CD4-positive, alpha-beta T cell (primary cell): ENCODE measurements around the gene POLR2I. TPM values are rescaled to one million over a fixed set of nuclear protein-coding genes. Genes with fewer than 3 reads are reported as not detected.

ENCODE experiments used
- ATAC-seq: fragments of 200-7000 bp; cut with Tn5 transposase; one replicate; pipeline ENCODE4 v1.10.0; 2022; ENCODE audit warnings: mild to moderate bottlenecking; ENCODE audit not compliant: poor library complexity
- CTCF ChIA-PET: fragments of 350-600 bp; sonication (Branson Sonifier 250); formaldehyde crosslinking; loops from one replicate; lab custom pipeline; 2021; ENCODE audit warnings: antibody characterized with exemption, inconsistent platforms; lab: Charles Lee
- POLR2A ChIA-PET: fragments of 350-600 bp; sonication (Branson Sonifier 250); formaldehyde crosslinking; loops from one replicate; lab custom pipeline; 2021; ENCODE audit warnings: antibody characterized with exemption, inconsistent platforms; lab: Charles Lee
- DNase-seq, 14 experiments: peaks; one replicate each; pipeline ENCODE4 v3.0.0-alpha.2; 2013 to 2020; ENCODE audit warnings: mixed read lengths in 2 of 14
- H3K27ac ChIP-seq, 2 donors: one replicate each; pipeline versions ENCODE4 v1.5.1 to v1.7.0; 2013; ENCODE audit warnings: low read length in 2 of 2, low read depth in 1 of 2, mild to moderate bottlenecking in 1 of 2
- H3K27me3 ChIP-seq, 2 experiments: 1 replicate in 1 of 2; 2 replicates in 1 of 2; pipeline versions ENCODE4 v1.6.1 to v1.7.0; 2013; ENCODE audit warnings: low read length in 2 of 2, control low read depth in 1 of 2, mild to moderate bottlenecking in 1 of 2, moderate library complexity in 1 of 2; ENCODE audit not compliant: insufficient read depth in 2 of 2, control insufficient read depth in 1 of 2
- H3K36me3 ChIP-seq: one replicate; pipeline ENCODE4 v1.6.1; 2013; ENCODE audit warnings: low read length, control low read depth; ENCODE audit not compliant: insufficient read depth
- H3K4me1 ChIP-seq: one replicate; pipeline ENCODE4 v1.6.1; 2013; ENCODE audit warnings: low read length, control low read depth; ENCODE audit not compliant: insufficient read depth
- H3K4me3 ChIP-seq: one replicate; pipeline ENCODE4 v1.5.1; 2013; ENCODE audit warnings: mild to moderate bottlenecking, low read length, moderate library complexity
- H3K9me3 ChIP-seq, 2 experiments: 1 replicate in 1 of 2; 2 replicates in 1 of 2; pipeline versions ENCODE4 v1.6.1 to v1.7.0; 2013; ENCODE audit warnings: low read length in 2 of 2, mild to moderate bottlenecking in 2 of 2, control low read depth in 1 of 2, moderate library complexity in 1 of 2; ENCODE audit not compliant: control insufficient read depth in 1 of 2, insufficient read depth in 1 of 2
- H3K27ac Mint-ChIP-seq: one replicate; pipeline ENCODE4 v1.8.0; 2020; ENCODE audit warnings: mixed read lengths
- H3K27me3 Mint-ChIP-seq: one replicate; pipeline ENCODE4 v1.8.0; 2021; ENCODE audit warnings: mixed read lengths
- H3K36me3 Mint-ChIP-seq: one replicate; pipeline ENCODE4 v1.8.0; 2021; ENCODE audit warnings: low read depth, mixed read lengths
- H3K4me1 Mint-ChIP-seq: one replicate; pipeline ENCODE4 v1.8.0; 2021; ENCODE audit warnings: low read depth, mixed read lengths
- H3K4me3 Mint-ChIP-seq: one replicate; pipeline ENCODE4 v1.8.0; 2020; ENCODE audit warnings: mild to moderate bottlenecking, mixed read lengths
- H3K9me3 Mint-ChIP-seq: one replicate; pipeline ENCODE4 v1.8.0; 2020; ENCODE audit warnings: mixed read lengths
- intact Hi-C, 2 experiments: fragments of 100-400 bp; cut with DNase I in 1 of 2; cut with micrococcal nuclease in 1 of 2; formaldehyde crosslinking; loops; one replicate each; pipeline versions ENCODE4 v1.15.1 to v1.9.0; 2023 to 2025; cut with DNase I, micrococcal nuclease
- total RNA-seq, 174 experiments: library from RNA in 2 of 174; stranded (reverse) in 2 of 174; gene quantifications; one replicate each; pipeline ENCODE4 v1.2.3 and lab custom pipeline; 2021 to 2026
- TF ChIP-seq, protein P1 (sequence below): fragments of 200-600 bp; IDR thresholded peaks from one replicate; pipeline ENCODE4 v1.8.0; 2022; ENCODE audit warnings: antibody characterized with exemption, mild to moderate bottlenecking

POLR2I gene
- total RNA-seq, 2 experiments from 2014 or later = 29.2 to 31.1 TPM

DNA sequence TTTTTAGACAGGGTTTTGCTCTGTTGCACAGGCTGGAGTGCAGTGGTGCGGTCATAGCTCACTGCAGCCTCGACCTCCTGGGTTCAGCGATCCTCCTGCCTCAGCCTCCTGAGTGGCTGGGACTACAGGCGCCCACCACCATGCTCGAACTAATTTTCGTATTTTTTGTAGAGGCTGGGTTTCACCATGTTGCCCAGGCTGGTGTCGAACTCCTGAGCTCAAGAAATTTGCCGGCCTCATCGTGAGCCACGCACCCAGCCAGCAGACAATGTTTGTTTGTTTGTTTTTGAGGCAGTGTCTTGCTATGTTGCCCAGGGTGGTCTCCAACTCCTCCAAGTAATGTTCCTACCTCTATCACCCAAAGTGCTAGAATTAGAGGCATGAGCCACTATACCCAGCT, 38.5 kb upstream of the POLR2I start:
- TF ChIP-seq, protein P1, sequence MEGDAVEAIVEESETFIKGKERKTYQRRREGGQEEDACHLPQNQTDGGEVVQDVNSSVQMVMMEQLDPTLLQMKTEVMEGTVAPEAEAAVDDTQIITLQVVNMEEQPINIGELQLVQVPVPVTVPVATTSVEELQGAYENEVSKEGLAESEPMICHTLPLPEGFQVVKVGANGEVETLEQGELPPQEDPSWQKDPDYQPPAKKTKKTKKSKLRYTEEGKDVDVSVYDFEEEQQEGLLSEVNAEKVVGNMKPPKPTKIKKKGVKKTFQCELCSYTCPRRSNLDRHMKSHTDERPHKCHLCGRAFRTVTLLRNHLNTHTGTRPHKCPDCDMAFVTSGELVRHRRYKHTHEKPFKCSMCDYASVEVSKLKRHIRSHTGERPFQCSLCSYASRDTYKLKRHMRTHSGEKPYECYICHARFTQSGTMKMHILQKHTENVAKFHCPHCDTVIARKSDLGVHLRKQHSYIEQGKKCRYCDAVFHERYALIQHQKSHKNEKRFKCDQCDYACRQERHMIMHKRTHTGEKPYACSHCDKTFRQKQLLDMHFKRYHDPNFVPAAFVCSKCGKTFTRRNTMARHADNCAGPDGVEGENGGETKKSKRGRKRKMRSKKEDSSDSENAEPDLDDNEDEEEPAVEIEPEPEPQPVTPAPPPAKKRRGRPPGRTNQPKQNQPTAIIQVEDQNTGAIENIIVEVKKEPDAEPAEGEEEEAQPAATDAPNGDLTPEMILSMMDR = no peak
- Histone ChIP-seq H3K9me3 (no peaks in the 10 kb centered on the region), H3K4me3 (no peak overlapping the region), H3K36me3 (peaks cover 27% of the 10 kb centered on the region), H3K27ac (no peak overlapping the region), H3K27me3 (no peaks in the 10 kb centered on the region), H3K4me1 (no peaks in the 10 kb centered on the region)
- H3K4me3 Mint-ChIP-seq = no peak overlapping the region
- DNase-seq = no peak
- no peaks in the 10 kb centered on the region for H3K27me3 Mint-ChIP-seq
- no peak for ATAC-seq
- no peaks in the 10 kb centered on the region for H3K9me3 Mint-ChIP-seq
- H3K36me3 Mint-ChIP-seq = peaks cover 31% of the 10 kb centered on the region
- H3K27ac Mint-ChIP-seq = no peak overlapping the region
- H3K4me1 Mint-ChIP-seq = no peaks in the 10 kb centered on the region
- POLR2A ChIA-PET = no interaction called here
- CTCF ChIA-PET = no interaction called here
- intact Hi-C loops = no loop called here

DNA sequence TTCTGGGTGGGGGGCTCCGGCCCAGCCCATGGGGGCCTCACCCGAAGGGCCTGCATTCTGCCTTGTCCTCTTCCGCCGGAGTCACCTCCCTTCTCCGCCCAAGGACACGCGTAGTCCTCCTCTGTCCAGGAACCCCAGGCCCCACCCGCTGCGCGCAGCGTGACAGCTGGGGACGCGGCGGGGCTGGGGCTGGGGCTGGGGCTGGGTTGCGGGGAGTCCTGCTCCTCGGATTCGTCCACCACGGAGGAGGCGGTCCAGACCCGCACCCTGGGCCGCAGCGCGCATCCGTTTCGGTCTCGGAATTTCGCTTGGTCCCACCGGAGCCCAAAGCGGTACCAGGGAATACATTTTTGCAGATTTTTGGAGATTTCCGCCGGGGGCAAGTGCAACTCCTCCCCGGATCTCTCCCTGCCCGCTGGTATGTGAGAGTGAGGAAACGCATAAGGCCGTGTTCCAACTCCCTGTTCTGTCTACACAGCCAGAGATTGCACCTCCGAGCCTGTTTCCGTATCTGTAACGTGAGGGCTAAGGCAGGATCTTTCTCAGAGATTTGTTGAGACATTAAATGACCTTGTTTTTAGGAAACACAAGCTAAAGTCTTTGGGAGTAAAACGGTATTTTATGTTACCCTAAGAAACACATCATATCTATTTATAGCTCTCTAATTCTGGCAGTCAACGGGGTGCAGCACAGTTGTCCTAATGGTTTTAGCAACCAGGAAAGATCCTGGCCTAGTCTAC, 37.8 kb upstream of the POLR2I start, which contains the start of gene COX7A1:
TSS of gene COX7A1 (minus strand) at position 96 of the 740 bp plus-strand sequence. CDS start at position 56, 40 bp downstream.
- no peak within 1 kb of the TSS for H3K4me3 Mint-ChIP-seq
- intact Hi-C loops = no loop called here
- peaks cover 36% of the 10 kb centered on the region for H3K36me3 Mint-ChIP-seq
- DNase-seq = no peak
- H3K4me1 Mint-ChIP-seq = no peaks in the 10 kb centered on the region
- Histone ChIP-seq H3K36me3 (peaks cover 33% of the 10 kb centered on the region), H3K4me1 (no peaks in the 10 kb centered on the region), H3K4me3 (no peak within 1 kb of the TSS), H3K9me3 (no peaks in the 10 kb centered on the region), H3K27ac (no peak within 1 kb of the TSS), H3K27me3 (no peaks in the 10 kb centered on the region)
- H3K27me3 Mint-ChIP-seq = no peaks in the 10 kb centered on the region
- TF ChIP-seq, protein P1 = no peak
- ATAC-seq = no peak
- no peaks in the 10 kb centered on the region for H3K9me3 Mint-ChIP-seq
- POLR2A ChIA-PET = interaction anchor here (1.5 kb wide), 1 partner anchor 25 kb away, joined by 3 read pairs; no protein-coding TSS in a partner anchor
- CTCF ChIA-PET = no interaction called here
- H3K27ac Mint-ChIP-seq = no peak within 1 kb of the TSS

DNA sequence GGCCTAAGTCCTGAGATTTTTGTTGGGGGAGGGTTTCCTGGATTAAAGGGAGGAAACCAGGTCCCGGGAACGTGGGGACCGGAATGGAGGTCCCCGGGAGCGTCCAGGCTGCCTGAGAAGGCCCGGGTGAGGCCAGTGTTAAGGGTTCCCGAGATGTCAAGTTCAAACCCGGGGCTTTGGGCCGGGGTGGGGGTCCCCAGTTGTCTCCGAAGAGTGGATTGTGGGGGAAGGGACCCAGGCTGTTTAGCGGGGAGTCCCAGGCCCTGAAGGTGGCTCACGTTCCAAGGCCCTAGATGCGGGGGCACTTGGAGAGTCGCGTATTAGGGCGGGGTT, 37.3 kb upstream of the POLR2I start:
- H3K9me3 ChIP-seq = no peaks in the 10 kb centered on the region
- Mint-ChIP-seq H3K27ac (no peak overlapping the region), H3K9me3 (no peaks in the 10 kb centered on the region), H3K36me3 (peaks cover 40% of the 10 kb centered on the region), H3K27me3 (no peaks in the 10 kb centered on the region), H3K4me3 (no peak overlapping the region), H3K4me1 (no peaks in the 10 kb centered on the region)
- TF ChIP-seq, protein P1 = no peak
- ATAC-seq = no peak
- no peak overlapping the region for H3K27ac ChIP-seq
- intact Hi-C loops = no loop called here
- CTCF ChIA-PET = no interaction called here
- no peaks in the 10 kb centered on the region for H3K4me1 ChIP-seq
- H3K4me3 ChIP-seq = no peak overlapping the region
- POLR2A ChIA-PET = interaction anchor here (1.5 kb wide), 1 partner anchor 24 kb away, joined by 3 read pairs; no protein-coding TSS in a partner anchor
- DNase-seq = no peak
- H3K27me3 ChIP-seq = no peaks in the 10 kb centered on the region
- peaks cover 37% of the 10 kb centered on the region for H3K36me3 ChIP-seq
